GM12878 (cell line): ENCODE measurements around the gene CALD1. TPM values are rescaled to one million over a fixed set of nuclear protein-coding genes. Genes with fewer than 3 reads are reported as not detected.
A peak's percentile ranks its signal among the peaks of the same experiment; 100 is the strongest.

ENCODE experiments used
- BRCA1 ChIP-seq: IDR thresholded peaks from 2 replicates; pipeline ENCODE4 v1.6.1; 2011; ENCODE audit warnings: low read depth, low read length, improper control_type of control experiment
- CBX5 ChIP-seq: sonication (generic); IDR thresholded peaks from 2 replicates; pipeline ENCODE4 v1.6.1; 2016; ENCODE audit warnings: low read depth, moderate library complexity, mild to moderate bottlenecking, inconsistent platforms
- KDM1A ChIP-seq: fragments of 200-600 bp; sonication (generic); IDR thresholded peaks from 2 replicates; pipeline ENCODE4 v1.6.1; 2016; ENCODE audit warnings: borderline replicate concordance
- MEF2B ChIP-seq: fragments of 450-650 bp; IDR thresholded peaks from 2 replicates; pipeline ENCODE4 v1.6.1; 2018; ENCODE audit warnings: mild to moderate bottlenecking, moderate library complexity; ENCODE audit not compliant: partially characterized antibody, poor library complexity, severe bottlenecking
- NFIC ChIP-seq: IDR thresholded peaks from 2 replicates; pipeline ENCODE4 v1.6.1; 2012; ENCODE audit warnings: low read depth, mild to moderate bottlenecking, inconsistent platforms, low read length, moderate library complexity
- NFXL1 ChIP-seq: fragments of 450-650 bp; IDR thresholded peaks from 2 replicates; pipeline ENCODE4 v1.6.1; 2017; ENCODE audit warnings: antibody characterized with exemption, mild to moderate bottlenecking, borderline replicate concordance
- NFYA ChIP-seq: IDR thresholded peaks from 2 replicates; pipeline ENCODE4 v1.6.1; 2011; ENCODE audit warnings: low read depth, mild to moderate bottlenecking, low read length, improper control_type of control experiment, borderline replicate concordance
- NRF1 ChIP-seq: conservative IDR thresholded peaks from 2 replicates; pipeline ENCODE4 v1.6.1; 2011; ENCODE audit warnings: mild to moderate bottlenecking, low read depth, low read length, improper control_type of control experiment
- PAX5 ChIP-seq: IDR thresholded peaks from 2 replicates; pipeline ENCODE4 v1.6.1; 2011; ENCODE audit warnings: low read depth, low read length, borderline replicate concordance
- RAD21 ChIP-seq: IDR thresholded peaks from 2 replicates; pipeline ENCODE4 v1.6.1; 2011; ENCODE audit warnings: mild to moderate bottlenecking, low read depth, low read length, moderate library complexity; ENCODE audit not compliant: insufficient read depth
- RB1 ChIP-seq: fragments of 450-650 bp; formaldehyde crosslinking; IDR thresholded peaks from 2 replicates; pipeline ENCODE4 v1.6.1; 2017; ENCODE audit warnings: mild to moderate bottlenecking, borderline replicate concordance
- REST ChIP-seq: IDR thresholded peaks from 2 replicates; pipeline ENCODE4 v1.6.1; 2012; ENCODE audit warnings: mild to moderate bottlenecking, low read depth, low read length
- SKIL ChIP-seq: fragments of 450-650 bp; IDR thresholded peaks from 2 replicates; pipeline ENCODE4 v1.6.1; 2017; ENCODE audit warnings: mild to moderate bottlenecking, low read depth, inconsistent platforms; ENCODE audit not compliant: poor library complexity, severe bottlenecking
- polyA plus RNA-seq, 11 experiments: library from polyadenylated mRNA; depleted of rRNA in 4 of 11; unstranded in 6 of 11; stranded (reverse) in 5 of 11; fragments of >200 nt; fragmentation: Nextera tagmentation in 4 of 11; fragmentation: Illumina TruSeq in 1 of 11; extraction: Ambion mirVana in 4 of 11; extraction: Trizol in 1 of 11; gene quantifications; 1 replicate in 1 of 11; 2 replicates in 10 of 11; pipeline versions ENCODE4 v1.2.1 to v1.2.3, GENCODE V29; 2011 to 2016; ENCODE audit warnings: inconsistent platforms in 2 of 11, missing spikeins in 2 of 11, low read depth in 1 of 11
- total RNA-seq, 4 experiments: library from RNA; depleted of rRNA in 3 of 4; stranded (reverse); fragments of >200 nt in 3 of 4; fragmentation: Illumina TruSeq in 1 of 4; extraction: Trizol in 1 of 4; gene quantifications; 2 replicates each; pipeline versions ENCODE4 v1.2.1 to v1.2.3, GENCODE V29; 2013 to 2021

The CALD1 gene
- total and polyA plus RNA-seq, 10 of the 15 experiments (the other 5 are each of a cell fraction or from before 2014, with no cell fraction given), result 0.03 to 1.3 (median 0.22) TPM

- no peak for TF ChIP-seq KDM1A
- no peak for TF ChIP-seq CBX5
- TF ChIP-seq RAD21, result 0 out of 2 replicates have a peak, but pooled peaks have one; percentile 10
- no peak for TF ChIP-seq PAX5
- TF ChIP-seq RB1, result no peak
- no peak for TF ChIP-seq BRCA1
- no peak for TF ChIP-seq NRF1
- no peak for TF ChIP-seq NFYA
- no peak for TF ChIP-seq REST
- TF ChIP-seq NFIC, result peak; percentile 14; the same call in 1 of the 2 replicates
- TF ChIP-seq NFXL1, result no peak
- no peak for TF ChIP-seq MEF2B
- peak; percentile 8 for TF ChIP-seq SKIL
Measured at GRCh38 chr7:134985894-134986362, 206.5 kb downstream of the CALD1 start (continued).
